HCT116 (cell line): ENCODE measurements around the gene ARMH3. TPM values are rescaled to one million over a fixed set of nuclear protein-coding genes. Genes with fewer than 3 reads are reported as not detected.

Experiments
- ATAC-seq: fragments of 200-7000 bp; cut with Tn5 transposase; 2 replicates; pipeline ENCODE4 v1.9.1; 2020; ENCODE audit warnings: mild to moderate bottlenecking, moderate library complexity
- BruUV-seq: library from RNA; stranded (reverse); fragments of 400-500 nt; replicated peaks from 2 replicates; lab custom pipeline; 2021; lab: Mats Ljungman, UMichigan
- CTCF ChIA-PET: fragments of 300-600 bp; sonication (Branson Sonifier 250); formaldehyde crosslinking; loops from one replicate; lab custom pipeline; 2021; ENCODE audit warnings: antibody characterized with exemption; lab: Charles Lee
- POLR2A ChIA-PET: fragments of 300-600, 350-600 bp; sonication (Branson Sonifier 250); formaldehyde crosslinking; loops from one replicate; lab custom pipeline; 2021; ENCODE audit warnings: antibody characterized with exemption; lab: Charles Lee
- RAD21 ChIA-PET, 2 experiments: fragments of 300-600 bp; sonication (Branson Sonifier 250); formaldehyde crosslinking; loops; one replicate each; lab custom pipeline; 2023; ENCODE audit warnings: low total read pairs in 2 of 2; ENCODE audit not compliant: uncharacterized antibody in 2 of 2, unreplicated experiment in 2 of 2, low non-redundant PET in 1 of 2; lab: Charles Lee
- DNase-seq: peaks from one replicate; pipeline ENCODE4 v3.0.0-alpha.2; 2010; ENCODE audit warnings: low read depth, low spot score
- H2AFZ ChIP-seq: fragments of 200-600 bp; shearing (Covaris generic), sonication (generic); 2 replicates; pipeline ENCODE4 v1.6.1; 2017; ENCODE audit warnings: low read depth, mixed run types, mixed read lengths, antibody characterized with exemption, low read length; ENCODE audit not compliant: poor library complexity, severe bottlenecking
- H3K27ac ChIP-seq: 2 replicates; pipeline ENCODE4 v1.5.1; 2012; ENCODE audit warnings: low read depth, low read length
- H3K27me3 ChIP-seq: fragments of 200-600 bp; sonication (generic); 2 replicates; pipeline ENCODE4 v1.6.1; 2016; ENCODE audit warnings: mixed run types, low read length, mixed read lengths; ENCODE audit not compliant: insufficient read depth
- H3K36me3 ChIP-seq, 2 experiments: fragments of 200-500 bp in 1 of 2; fragments of 200-600 bp in 1 of 2; sonication (Bioruptor generic) in 1 of 2; sonication (generic) in 1 of 2; 2 replicates each; pipeline versions ENCODE4 v1.5.1 to v1.6.1; 2014 to 2016; ENCODE audit warnings: low read length in 2 of 2, inconsistent platforms in 1 of 2, mixed read lengths in 1 of 2, mixed run types in 1 of 2; ENCODE audit not compliant: insufficient read depth in 2 of 2, control insufficient read depth in 1 of 2
- H3K4me1 ChIP-seq, 2 experiments: fragments of 200-600 bp in 1 of 2; sonication (generic) in 1 of 2; 2 replicates each; pipeline versions ENCODE4 v1.5.1 to v1.6.1; 2012 to 2017; ENCODE audit warnings: low read length in 2 of 2, inconsistent platforms in 1 of 2, mild to moderate bottlenecking in 1 of 2, mixed read lengths in 1 of 2, mixed run types in 1 of 2, moderate library complexity in 1 of 2; ENCODE audit not compliant: insufficient read depth in 2 of 2, control insufficient read depth in 1 of 2
- H3K4me2 ChIP-seq: fragments of 200-600 bp; sonication (generic); 2 replicates; pipeline ENCODE4 v1.6.1; 2017; ENCODE audit warnings: mixed run types, low read length, mixed read lengths
- H3K4me3 ChIP-seq, 2 experiments: fragments of 200-600 bp in 1 of 2; sonication (generic) in 1 of 2; replicated peaks in 1 of 2; 2 replicates each; pipeline ENCODE4 v1.5.1; 2011 to 2016; ENCODE audit warnings: low read length in 2 of 2, control low read depth in 1 of 2, low read depth in 1 of 2, mild to moderate bottlenecking in 1 of 2, mixed read lengths in 1 of 2, mixed run types in 1 of 2
- H3K79me2 ChIP-seq: fragments of 200-600 bp; sonication (generic); 2 replicates; pipeline ENCODE4 v1.6.1; 2017; ENCODE audit warnings: mild to moderate bottlenecking, mixed run types, low read length, moderate library complexity, mixed read lengths; ENCODE audit not compliant: insufficient read depth
- H3K9ac ChIP-seq: fragments of 200-600 bp; sonication (generic); 2 replicates; pipeline ENCODE4 v1.6.1; 2016; ENCODE audit warnings: low read length, mixed read lengths
- H3K9me2 ChIP-seq: fragments of 200-600 bp; sonication (generic), shearing (Covaris generic); 2 replicates; pipeline ENCODE4 v1.6.1; 2017; ENCODE audit warnings: mixed run types, mild to moderate bottlenecking, moderate library complexity; ENCODE audit not compliant: insufficient read depth
- H3K9me3 ChIP-seq, 2 experiments: fragments of 200-500 bp in 1 of 2; fragments of 200-600 bp in 1 of 2; sonication (Bioruptor generic) in 1 of 2; sonication (generic) in 1 of 2; 2 replicates each; pipeline ENCODE4 v1.6.1; 2014 to 2017; ENCODE audit warnings: low read length in 2 of 2, mixed read lengths in 2 of 2, inconsistent platforms in 1 of 2, low read depth in 1 of 2, mild to moderate bottlenecking in 1 of 2, mixed run types in 1 of 2, moderate library complexity in 1 of 2; ENCODE audit not compliant: control insufficient read depth in 1 of 2, insufficient read depth in 1 of 2
- H4K20me1 ChIP-seq: fragments of 200-600 bp; sonication (generic), shearing (Covaris generic); 2 replicates; pipeline ENCODE4 v1.6.1; 2017; ENCODE audit warnings: mixed run types, mild to moderate bottlenecking, moderate library complexity; ENCODE audit not compliant: insufficient read depth
- CBX3 ChIP-seq: IDR thresholded peaks from 2 replicates; pipeline ENCODE4 v1.6.1; 2012; ENCODE audit warnings: low read depth
- CEBPB ChIP-seq: IDR thresholded peaks from 2 replicates; pipeline ENCODE4 v1.6.1; 2012; ENCODE audit warnings: low read depth
- ELF1 ChIP-seq: IDR thresholded peaks from 2 replicates; pipeline ENCODE4 v1.6.1; 2012; ENCODE audit warnings: low read depth, borderline replicate concordance
- EZH2 ChIP-seq: fragments of 200-600 bp; sonication (generic); IDR thresholded peaks from 2 replicates; pipeline ENCODE4 v1.6.1; 2017; ENCODE audit warnings: antibody characterized with exemption, mixed run types
- EZH2phosphoT487 ChIP-seq: fragments of 200-600 bp; IDR thresholded peaks from 2 replicates; pipeline ENCODE4 v1.6.1; 2018; ENCODE audit warnings: antibody characterized with exemption, borderline replicate concordance
- FOSL1 ChIP-seq: IDR thresholded peaks from 2 replicates; pipeline ENCODE4 v1.6.1; 2012; ENCODE audit warnings: low read depth
- JUND ChIP-seq: IDR thresholded peaks from 2 replicates; pipeline ENCODE4 v1.6.1; 2012
- MAX ChIP-seq: IDR thresholded peaks from 2 replicates; pipeline ENCODE4 v1.6.1; 2012
- POLR2A ChIP-seq: IDR thresholded peaks from 2 replicates; pipeline ENCODE4 v1.7.0; 2011; ENCODE audit warnings: borderline replicate concordance; ENCODE audit not compliant: insufficient read depth, insufficient read length; ENCODE audit errors: extremely low read depth
- POLR2AphosphoS5 ChIP-seq: IDR thresholded peaks from 2 replicates; pipeline ENCODE4 v1.6.1; 2011; ENCODE audit warnings: mild to moderate bottlenecking, low read depth, low read length, moderate library complexity
- RAD21 ChIP-seq: IDR thresholded peaks from 2 replicates; pipeline ENCODE4 v1.6.1; 2012; ENCODE audit warnings: low read depth, mild to moderate bottlenecking
- SP1 ChIP-seq: IDR thresholded peaks from 2 replicates; pipeline ENCODE4 v1.6.1; 2012; ENCODE audit warnings: low read depth
- SRF ChIP-seq: IDR thresholded peaks from 2 replicates; pipeline ENCODE4 v1.6.1; 2012; ENCODE audit warnings: low read depth
- TCF7L2 ChIP-seq: IDR thresholded peaks from 2 replicates; pipeline ENCODE4 v1.7.0; 2011; ENCODE audit warnings: borderline replicate concordance, inconsistent platforms; ENCODE audit not compliant: insufficient read depth, insufficient read length; ENCODE audit errors: extremely low read depth
- YY1 ChIP-seq: IDR thresholded peaks from 2 replicates; pipeline ENCODE4 v1.6.1; 2011; ENCODE audit warnings: low read length, low read depth, moderate library complexity, mild to moderate bottlenecking; ENCODE audit not compliant: insufficient replicate concordance; ENCODE audit errors: extremely low read depth
- ZFX ChIP-seq: fragments of 450-650 bp; IDR thresholded peaks from 2 replicates; pipeline ENCODE4 v1.6.1; 2017
- ZNF274 ChIP-seq: fragments of 200-500 bp; sonication (Bioruptor generic); IDR thresholded peaks from 2 replicates; pipeline ENCODE4 v1.6.1; 2014; ENCODE audit warnings: mild to moderate bottlenecking, low read depth, low read length, inconsistent platforms
- intact Hi-C: fragments of 100-400 bp; cut with micrococcal nuclease; formaldehyde crosslinking; loops from 2 replicates; pipeline ENCODE4 v1.10.0; 2022
- total RNA-seq: library from RNA; stranded (reverse); gene quantifications from one replicate; pipeline ENCODE4 v1.2.1, GENCODE V29; 2021; ENCODE audit not compliant: unreplicated experiment
- TF ChIP-seq, protein P1 (sequence below): IDR thresholded peaks from 2 replicates; pipeline ENCODE4 v1.6.1; 2011; ENCODE audit warnings: mild to moderate bottlenecking, low read length, moderate library complexity; ENCODE audit not compliant: insufficient replicate concordance; ENCODE audit errors: extremely low read depth
- TF ChIP-seq, protein P2 (sequence below): IDR thresholded peaks from 2 replicates; pipeline ENCODE4 v1.6.1; 2012

The ARMH3 gene
- total RNA-seq, 1 experiment from 2014 or later = 30.4 TPM

GRCh38 chr10:101995451-101996063 lies 60.4 kb downstream of the ARMH3 start:
- H3K9ac ChIP-seq = no peak overlapping the region
- no peaks in the 10 kb centered on the region for H3K9me3 ChIP-seq
- TF ChIP-seq JUND (peak; percentile 22), EZH2phosphoT487 (no peak), MAX (no peak)
- no peak overlapping the region for H3K27ac ChIP-seq
- intact Hi-C loops = no loop called here
- H2AFZ ChIP-seq = no peak overlapping the region
- peaks cover 7 to 17% of the 10 kb centered on the region in 2 experiments; a peak in 3 of 4 replicates for H3K4me1 ChIP-seq
- CTCF ChIA-PET = interaction anchor here (0.9 to 1.8 kb wide), 4 partner anchors 14 to 393 kb away, joined by 4 to 14 read pairs (median 7); no protein-coding TSS in a partner anchor
- no peaks in the 10 kb centered on the region for H4K20me1 ChIP-seq
- H3K36me3 ChIP-seq = peaks cover 16 to 23% of the 10 kb centered on the region in 2 experiments; a peak in 3 of 4 replicates
- DNase-seq (no peak), ATAC-seq (no peak)
- H3K27me3 ChIP-seq = no peaks in the 10 kb centered on the region
- POLR2A ChIA-PET = no interaction called here
- H3K79me2 ChIP-seq = no peaks in the 10 kb centered on the region
- no peaks in the 10 kb centered on the region for H3K9me2 ChIP-seq
- BruUV-seq = no TSS peak
- RAD21 ChIA-PET = interaction anchor here (0.5 to 1.0 kb wide), 2 partner anchors 14 to 826 kb away, joined by 3 to 4 read pairs; no protein-coding TSS in a partner anchor
- peak overlapping the region; percentile 29 for H3K4me2 ChIP-seq
- H3K4me3 ChIP-seq = no peak overlapping the region

DNA sequence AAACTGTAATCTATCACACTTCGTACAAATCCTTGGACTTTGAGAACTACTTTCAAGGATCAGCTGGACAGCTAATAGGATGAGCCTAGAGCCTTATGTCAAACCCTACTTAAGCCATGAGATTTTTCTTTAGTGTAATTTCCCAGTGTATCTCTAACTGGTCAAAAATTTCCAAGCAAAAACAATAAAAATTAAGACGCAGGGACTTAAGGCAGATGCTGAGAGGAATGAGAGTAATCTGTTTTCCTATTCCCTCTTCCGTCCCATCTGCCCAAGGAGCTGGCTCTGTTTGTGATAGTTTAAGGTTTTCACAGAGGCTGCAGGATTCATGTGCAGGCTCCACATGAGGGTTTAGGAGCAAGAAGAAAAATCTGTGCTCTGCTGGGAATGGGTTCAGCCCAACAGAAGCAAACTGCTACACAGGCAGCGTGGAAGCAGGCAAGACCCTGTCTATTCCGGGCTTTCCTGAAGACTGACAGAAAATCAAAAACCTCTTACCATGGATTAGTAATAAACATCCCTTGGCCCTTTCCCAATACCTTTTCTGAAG lies 62.2 kb downstream of the ARMH3 start:
- Histone ChIP-seq H3K4me1 (peaks cover 7 to 17% of the 10 kb centered on the region in 2 experiments; a peak in 3 of 4 replicates), H3K4me3 (no peak overlapping the region), H3K27ac (no peak overlapping the region), H3K27me3 (no peaks in the 10 kb centered on the region), H2AFZ (no peak overlapping the region), H3K9me2 (no peaks in the 10 kb centered on the region), H3K79me2 (no peaks in the 10 kb centered on the region), H3K9me3 (no peaks in the 10 kb centered on the region), H3K36me3 (peaks cover 26 to 27% of the 10 kb centered on the region in 2 experiments), H4K20me1 (no peaks in the 10 kb centered on the region)
- intact Hi-C loops = no loop called here
- RAD21 ChIA-PET = no interaction called here
- no peak for ATAC-seq
- BruUV-seq = no TSS peak
- TF ChIP-seq YY1 (no peak), FOSL1 (no peak), ELF1 (no peak), TCF7L2 (no peak), ZFX (no peak), CBX3 (no peak), POLR2A (no peak), CEBPB (no peak), EZH2 (no peak), RAD21 (no peak), SP1 (no peak), POLR2AphosphoS5 (no peak), ZNF274 (no peak), SRF (no peak)
- TF ChIP-seq, protein P1, sequence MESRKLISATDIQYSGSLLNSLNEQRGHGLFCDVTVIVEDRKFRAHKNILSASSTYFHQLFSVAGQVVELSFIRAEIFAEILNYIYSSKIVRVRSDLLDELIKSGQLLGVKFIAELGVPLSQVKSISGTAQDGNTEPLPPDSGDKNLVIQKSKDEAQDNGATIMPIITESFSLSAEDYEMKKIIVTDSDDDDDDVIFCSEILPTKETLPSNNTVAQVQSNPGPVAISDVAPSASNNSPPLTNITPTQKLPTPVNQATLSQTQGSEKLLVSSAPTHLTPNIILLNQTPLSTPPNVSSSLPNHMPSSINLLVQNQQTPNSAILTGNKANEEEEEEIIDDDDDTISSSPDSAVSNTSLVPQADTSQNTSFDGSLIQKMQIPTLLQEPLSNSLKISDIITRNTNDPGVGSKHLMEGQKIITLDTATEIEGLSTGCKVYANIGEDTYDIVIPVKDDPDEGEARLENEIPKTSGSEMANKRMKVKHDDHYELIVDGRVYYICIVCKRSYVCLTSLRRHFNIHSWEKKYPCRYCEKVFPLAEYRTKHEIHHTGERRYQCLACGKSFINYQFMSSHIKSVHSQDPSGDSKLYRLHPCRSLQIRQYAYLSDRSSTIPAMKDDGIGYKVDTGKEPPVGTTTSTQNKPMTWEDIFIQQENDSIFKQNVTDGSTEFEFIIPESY = no peak
- TF ChIP-seq, protein P2, sequence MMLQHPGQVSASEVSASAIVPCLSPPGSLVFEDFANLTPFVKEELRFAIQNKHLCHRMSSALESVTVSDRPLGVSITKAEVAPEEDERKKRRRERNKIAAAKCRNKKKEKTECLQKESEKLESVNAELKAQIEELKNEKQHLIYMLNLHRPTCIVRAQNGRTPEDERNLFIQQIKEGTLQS = no peak
- TF ChIP-seq, all 23 proteins: peak for 0
- ChIA-PET CTCF (interaction anchor here (0.6 to 1.3 kb wide), 3 partner anchors 16 to 153 kb away, joined by 3 to 5 read pairs (median 4); no protein-coding TSS in a partner anchor), POLR2A (no interaction called here)
- no peak for DNase-seq
- Histone ChIP-seq H3K9ac (no peak overlapping the region), H3K4me2 (no peak overlapping the region)
